ENCODE measurements around the gene IQCH. TPM values are rescaled to one million over a fixed set of nuclear protein-coding genes. Genes with fewer than 3 reads are reported as not detected.

IQCH gene
- polyA plus RNA-seq, 2 of the 4 experiments (the other 2 are of a cell fraction): 1.5 to 3.8 TPM

DNA sequence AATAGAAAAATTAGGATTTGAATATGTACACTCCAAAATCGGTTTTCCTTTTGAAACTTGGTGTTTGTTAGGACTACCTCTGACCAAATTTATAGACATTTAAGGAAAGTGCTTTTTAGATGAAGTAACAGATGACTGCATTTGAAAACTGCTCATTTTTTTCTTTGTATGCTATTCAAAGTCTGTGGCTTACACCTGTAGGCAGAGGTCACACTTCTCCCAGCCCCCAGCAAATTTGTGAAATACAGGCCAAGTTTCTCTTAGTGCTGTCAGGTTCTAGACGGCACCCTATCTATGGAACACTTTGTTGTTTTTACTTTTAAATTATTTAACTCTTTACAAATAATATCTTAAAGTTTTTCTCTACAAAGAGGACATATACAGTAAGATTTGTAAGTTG, 165.6 kb downstream of the IQCH start:
- Histone ChIP-seq H3K4me3 (no peak overlapping the region), H3K4me2 (no peak overlapping the region), H3K4me1 (peaks cover 16% of the 10 kb centered on the region), H3K27ac (no peak overlapping the region), H3K9me3 (no peaks in the 10 kb centered on the region)
- WGBS (ENCODE audit: missing lambda C conversion rate): 43% methylated on average over 2 of the region's 2 CpGs
- DNase-seq (ENCODE audit: low read depth in 1 of 2, low spot score in 1 of 2) (no peak), FAIRE-seq (peak; percentile 43), ATAC-seq (no peak)
- ChIA-PET POLR2A (no interaction called here), CTCF (no interaction called here)
- TF ChIP-seq MAZ (IDR thresholded peaks at IDR 0.05; ENCODE audit: borderline replicate concordance, low read depth, low read length): no peak
- no peak for TF ChIP-seq RAD21 (conservative IDR thresholded peaks at IDR 0.05 in 1 of 2, IDR thresholded peaks at IDR 0.05 in 1 of 2)
- TF ChIP-seq TFCP2L1 (CRISPR knock-in tag; IDR thresholded peaks at IDR 0.05): no peak
- TF ChIP-seq, protein P1, sequence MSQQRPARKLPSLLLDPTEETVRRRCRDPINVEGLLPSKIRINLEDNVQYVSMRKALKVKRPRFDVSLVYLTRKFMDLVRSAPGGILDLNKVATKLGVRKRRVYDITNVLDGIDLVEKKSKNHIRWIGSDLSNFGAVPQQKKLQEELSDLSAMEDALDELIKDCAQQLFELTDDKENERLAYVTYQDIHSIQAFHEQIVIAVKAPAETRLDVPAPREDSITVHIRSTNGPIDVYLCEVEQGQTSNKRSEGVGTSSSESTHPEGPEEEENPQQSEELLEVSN (IDR thresholded peaks at IDR 0.05; ENCODE audit: borderline replicate concordance, low read depth): no peak
- TF ChIP-seq, protein P2, sequence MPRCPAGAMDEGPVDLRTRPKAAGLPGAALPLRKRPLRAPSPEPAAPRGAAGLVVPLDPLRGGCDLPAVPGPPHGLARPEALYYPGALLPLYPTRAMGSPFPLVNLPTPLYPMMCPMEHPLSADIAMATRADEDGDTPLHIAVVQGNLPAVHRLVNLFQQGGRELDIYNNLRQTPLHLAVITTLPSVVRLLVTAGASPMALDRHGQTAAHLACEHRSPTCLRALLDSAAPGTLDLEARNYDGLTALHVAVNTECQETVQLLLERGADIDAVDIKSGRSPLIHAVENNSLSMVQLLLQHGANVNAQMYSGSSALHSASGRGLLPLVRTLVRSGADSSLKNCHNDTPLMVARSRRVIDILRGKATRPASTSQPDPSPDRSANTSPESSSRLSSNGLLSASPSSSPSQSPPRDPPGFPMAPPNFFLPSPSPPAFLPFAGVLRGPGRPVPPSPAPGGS (IDR thresholded peaks at IDR 0.05): no peak
- TF ChIP-seq HOXB5 (CRISPR knock-in tag; IDR thresholded peaks at IDR 0.05): no peak
- TF ChIP-seq, protein P3, sequence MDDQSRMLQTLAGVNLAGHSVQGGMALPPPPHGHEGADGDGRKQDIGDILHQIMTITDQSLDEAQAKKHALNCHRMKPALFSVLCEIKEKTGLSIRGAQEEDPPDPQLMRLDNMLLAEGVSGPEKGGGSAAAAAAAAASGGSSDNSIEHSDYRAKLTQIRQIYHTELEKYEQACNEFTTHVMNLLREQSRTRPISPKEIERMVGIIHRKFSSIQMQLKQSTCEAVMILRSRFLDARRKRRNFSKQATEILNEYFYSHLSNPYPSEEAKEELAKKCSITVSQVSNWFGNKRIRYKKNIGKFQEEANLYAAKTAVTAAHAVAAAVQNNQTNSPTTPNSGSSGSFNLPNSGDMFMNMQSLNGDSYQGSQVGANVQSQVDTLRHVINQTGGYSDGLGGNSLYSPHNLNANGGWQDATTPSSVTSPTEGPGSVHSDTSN (IDR thresholded peaks at IDR 0.05): no peak
- no peak for TF ChIP-seq CEBPB (IDR thresholded peaks at IDR 0.05)
- TF ChIP-seq, protein P4, sequence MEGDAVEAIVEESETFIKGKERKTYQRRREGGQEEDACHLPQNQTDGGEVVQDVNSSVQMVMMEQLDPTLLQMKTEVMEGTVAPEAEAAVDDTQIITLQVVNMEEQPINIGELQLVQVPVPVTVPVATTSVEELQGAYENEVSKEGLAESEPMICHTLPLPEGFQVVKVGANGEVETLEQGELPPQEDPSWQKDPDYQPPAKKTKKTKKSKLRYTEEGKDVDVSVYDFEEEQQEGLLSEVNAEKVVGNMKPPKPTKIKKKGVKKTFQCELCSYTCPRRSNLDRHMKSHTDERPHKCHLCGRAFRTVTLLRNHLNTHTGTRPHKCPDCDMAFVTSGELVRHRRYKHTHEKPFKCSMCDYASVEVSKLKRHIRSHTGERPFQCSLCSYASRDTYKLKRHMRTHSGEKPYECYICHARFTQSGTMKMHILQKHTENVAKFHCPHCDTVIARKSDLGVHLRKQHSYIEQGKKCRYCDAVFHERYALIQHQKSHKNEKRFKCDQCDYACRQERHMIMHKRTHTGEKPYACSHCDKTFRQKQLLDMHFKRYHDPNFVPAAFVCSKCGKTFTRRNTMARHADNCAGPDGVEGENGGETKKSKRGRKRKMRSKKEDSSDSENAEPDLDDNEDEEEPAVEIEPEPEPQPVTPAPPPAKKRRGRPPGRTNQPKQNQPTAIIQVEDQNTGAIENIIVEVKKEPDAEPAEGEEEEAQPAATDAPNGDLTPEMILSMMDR (IDR thresholded peaks at IDR 0.05): no peak
- no peak for TF ChIP-seq RNF2 (IDR thresholded peaks at IDR 0.05; ENCODE audit: borderline replicate concordance, low read depth)
- TF ChIP-seq, protein P5, sequence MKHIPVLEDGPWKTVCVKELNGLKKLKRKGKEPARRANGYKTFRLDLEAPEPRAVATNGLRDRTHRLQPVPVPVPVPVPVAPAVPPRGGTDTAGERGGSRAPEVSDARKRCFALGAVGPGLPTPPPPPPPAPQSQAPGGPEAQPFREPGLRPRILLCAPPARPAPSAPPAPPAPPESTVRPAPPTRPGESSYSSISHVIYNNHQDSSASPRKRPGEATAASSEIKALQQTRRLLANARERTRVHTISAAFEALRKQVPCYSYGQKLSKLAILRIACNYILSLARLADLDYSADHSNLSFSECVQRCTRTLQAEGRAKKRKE (CRISPR knock-in tag; IDR thresholded peaks at IDR 0.05; ENCODE audit: low read depth): no peak
- no peak for TF ChIP-seq BHLHE40 (IDR thresholded peaks at IDR 0.05; ENCODE audit: low read depth, low read length)
- no peak for TF ChIP-seq ZFP36 (IDR thresholded peaks at IDR 0.05; ENCODE audit: borderline replicate concordance, partially characterized antibody)
- no peak for TF ChIP-seq CBX8 (IDR thresholded peaks at IDR 0.05)
- TF ChIP-seq EHF (CRISPR knock-in tag; IDR thresholded peaks at IDR 0.05): no peak
- no peak for TF ChIP-seq CHD2 (IDR thresholded peaks at IDR 0.05; ENCODE audit: low read length, partially characterized antibody)
- TF ChIP-seq, protein P6, sequence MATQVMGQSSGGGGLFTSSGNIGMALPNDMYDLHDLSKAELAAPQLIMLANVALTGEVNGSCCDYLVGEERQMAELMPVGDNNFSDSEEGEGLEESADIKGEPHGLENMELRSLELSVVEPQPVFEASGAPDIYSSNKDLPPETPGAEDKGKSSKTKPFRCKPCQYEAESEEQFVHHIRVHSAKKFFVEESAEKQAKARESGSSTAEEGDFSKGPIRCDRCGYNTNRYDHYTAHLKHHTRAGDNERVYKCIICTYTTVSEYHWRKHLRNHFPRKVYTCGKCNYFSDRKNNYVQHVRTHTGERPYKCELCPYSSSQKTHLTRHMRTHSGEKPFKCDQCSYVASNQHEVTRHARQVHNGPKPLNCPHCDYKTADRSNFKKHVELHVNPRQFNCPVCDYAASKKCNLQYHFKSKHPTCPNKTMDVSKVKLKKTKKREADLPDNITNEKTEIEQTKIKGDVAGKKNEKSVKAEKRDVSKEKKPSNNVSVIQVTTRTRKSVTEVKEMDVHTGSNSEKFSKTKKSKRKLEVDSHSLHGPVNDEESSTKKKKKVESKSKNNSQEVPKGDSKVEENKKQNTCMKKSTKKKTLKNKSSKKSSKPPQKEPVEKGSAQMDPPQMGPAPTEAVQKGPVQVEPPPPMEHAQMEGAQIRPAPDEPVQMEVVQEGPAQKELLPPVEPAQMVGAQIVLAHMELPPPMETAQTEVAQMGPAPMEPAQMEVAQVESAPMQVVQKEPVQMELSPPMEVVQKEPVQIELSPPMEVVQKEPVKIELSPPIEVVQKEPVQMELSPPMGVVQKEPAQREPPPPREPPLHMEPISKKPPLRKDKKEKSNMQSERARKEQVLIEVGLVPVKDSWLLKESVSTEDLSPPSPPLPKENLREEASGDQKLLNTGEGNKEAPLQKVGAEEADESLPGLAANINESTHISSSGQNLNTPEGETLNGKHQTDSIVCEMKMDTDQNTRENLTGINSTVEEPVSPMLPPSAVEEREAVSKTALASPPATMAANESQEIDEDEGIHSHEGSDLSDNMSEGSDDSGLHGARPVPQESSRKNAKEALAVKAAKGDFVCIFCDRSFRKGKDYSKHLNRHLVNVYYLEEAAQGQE (IDR thresholded peaks at IDR 0.05): no peak
- no peak for TF ChIP-seq ZNF302 (CRISPR knock-in tag; IDR thresholded peaks at IDR 0.05)
- TF ChIP-seq, protein P7, sequence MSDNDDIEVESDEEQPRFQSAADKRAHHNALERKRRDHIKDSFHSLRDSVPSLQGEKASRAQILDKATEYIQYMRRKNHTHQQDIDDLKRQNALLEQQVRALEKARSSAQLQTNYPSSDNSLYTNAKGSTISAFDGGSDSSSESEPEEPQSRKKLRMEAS (IDR thresholded peaks at IDR 0.05): no peak

Measured in A549 (cell line).